GM12878 (cell line): ENCODE data around the gene SARS1. TPM values are rescaled to one million over a fixed set of nuclear protein-coding genes. Genes with fewer than 3 reads are reported as not detected.

Experiments used
- ATAC-seq: fragments of 200-7000 bp; cut with Tn5 transposase; 3 replicates; pipeline ENCODE4 v1.9.1; 2020; ENCODE audit warnings: mild to moderate bottlenecking, moderate library complexity
- BruUV-seq: library from RNA; stranded (reverse); fragments of 400-500 nt; replicated peaks from 2 replicates; lab custom pipeline; 2021; lab: Mats Ljungman, UMichigan
- CTCF ChIA-PET: fragments of 300-600 bp; sonication (Branson Sonifier 250); formaldehyde crosslinking; extraction: SDS; loops from one replicate; lab custom pipeline; 2021; ENCODE audit warnings: inconsistent platforms; lab: Yijun Ruan, JAX
- POLR2A ChIA-PET: fragments of 350-600 bp; formaldehyde crosslinking; extraction: SDS; loops from one replicate; lab custom pipeline; 2021; ENCODE audit warnings: inconsistent platforms; lab: Charles Lee
- RAD21 ChIA-PET: fragments of 300-600 bp; sonication (Branson Sonifier 250); formaldehyde crosslinking; loops from one replicate; lab custom pipeline; 2023; ENCODE audit warnings: antibody characterized with exemption; ENCODE audit not compliant: unreplicated experiment; lab: Charles Lee
- SMC1A ChIA-PET: fragments of 300-600 bp; sonication (Branson Sonifier 250); formaldehyde crosslinking; loops from one replicate; lab custom pipeline; 2023; ENCODE audit not compliant: unreplicated experiment, uncharacterized antibody; lab: Charles Lee
- DNase-seq: peaks from one replicate; pipeline ENCODE4 v3.0.0-alpha.2; 2011; ENCODE audit warnings: low read depth, low spot score
- FAIRE-seq: peaks from 3 replicates; lab custom pipeline; 2011; peaks lifted over from hg19 to GRCh38; lab: Jason Lieb, UNC
- H2AFZ ChIP-seq: 2 replicates; pipeline ENCODE4 v1.6.0; 2011; ENCODE audit warnings: low read depth, low read length, control low read depth; ENCODE audit not compliant: control insufficient read depth
- H3K27ac ChIP-seq: 2 replicates; pipeline ENCODE4 v1.5.1; 2011; ENCODE audit warnings: control low read depth; ENCODE audit not compliant: control insufficient read depth, insufficient read depth
- H3K27me3 ChIP-seq, 2 experiments: replicated peaks in 1 of 2; 2 replicates each; pipeline versions ENCODE4 v1.6.0 to v1.6.1; 2011; ENCODE audit warnings: low read length in 1 of 2; ENCODE audit not compliant: control insufficient read depth in 2 of 2, insufficient read depth in 2 of 2
- H3K36me3 ChIP-seq, 2 experiments: 2 replicates each; pipeline ENCODE4 v1.5.1; 2011; ENCODE audit warnings: low read length in 1 of 2; ENCODE audit not compliant: control insufficient read depth in 2 of 2, insufficient read depth in 2 of 2
- H3K4me1 ChIP-seq: 2 replicates; pipeline ENCODE4 v1.6.1; 2011; ENCODE audit warnings: mild to moderate bottlenecking, low read length, moderate library complexity, mixed read lengths; ENCODE audit not compliant: control insufficient read depth, insufficient read depth
- H3K4me2 ChIP-seq: 2 replicates; pipeline ENCODE4 v1.6.0; 2011; ENCODE audit warnings: control low read depth; ENCODE audit not compliant: control insufficient read depth, insufficient read depth
- H3K4me3 ChIP-seq: fragments of 200-600 bp; sonication (generic); 2 replicates; pipeline ENCODE4 v1.5.1; 2016
- H3K79me2 ChIP-seq: 2 replicates; pipeline ENCODE4 v1.6.0; 2011; ENCODE audit warnings: low read length; ENCODE audit not compliant: control insufficient read depth, insufficient read depth
- H3K9ac ChIP-seq: 2 replicates; pipeline ENCODE4 v1.8.0; 2011; ENCODE audit warnings: low read length, control low read depth, mixed read lengths; ENCODE audit not compliant: control insufficient read depth, insufficient read depth
- H3K9me3 ChIP-seq: replicated peaks from 3 replicates; pipeline ENCODE4 v1.5.1; 2011; ENCODE audit warnings: mild to moderate bottlenecking, low read length; ENCODE audit not compliant: control insufficient read depth, insufficient read depth
- H4K20me1 ChIP-seq: 2 replicates; pipeline ENCODE4 v1.6.0; 2011; ENCODE audit not compliant: control insufficient read depth, insufficient read depth
- BCL11A ChIP-seq: IDR thresholded peaks from 2 replicates; pipeline ENCODE4 v1.6.1; 2011; ENCODE audit warnings: low read depth, low read length
- CBFB ChIP-seq: IDR thresholded peaks from 2 replicates; pipeline ENCODE4 v1.6.1; 2016; ENCODE audit warnings: antibody characterized with exemption, low read depth
- JUND ChIP-seq: IDR thresholded peaks from 2 replicates; pipeline ENCODE4 v1.6.1; 2012; ENCODE audit warnings: low read depth, mild to moderate bottlenecking, low read length, improper control_type of control experiment, moderate library complexity
- KLF5 ChIP-seq: fragments of 450-650 bp; IDR thresholded peaks from 2 replicates; pipeline ENCODE4 v1.6.1; 2014; ENCODE audit warnings: mild to moderate bottlenecking; ENCODE audit not compliant: partially characterized antibody
- SUZ12 ChIP-seq: fragments of 200-600 bp; sonication (generic); IDR thresholded peaks from one replicate; pipeline ENCODE4 v1.6.1; 2018; ENCODE audit warnings: antibody characterized with exemption, mild to moderate bottlenecking; ENCODE audit not compliant: unreplicated experiment
- WGBS: methylation state at CpG from one replicate; pipeline ENCODE4 v1.1.6; 2016; ENCODE audit warnings: low lambda C conversion rate; ENCODE audit not compliant: insufficient replicate concordance, insufficient coverage; ENCODE audit errors: missing lambda C conversion rate; 5-methylcytosine and 5-hydroxymethylcytosine counted together
- in situ Hi-C: fragments of 300-500 bp; cut with MboI; formaldehyde crosslinking; loops from 9 replicates; pipeline ENCODE4 v1.14.3; 2018; ENCODE audit warnings: mixed read lengths
- intact Hi-C: fragments of 100-400 bp; cut with micrococcal nuclease; formaldehyde crosslinking; loops from one replicate; pipeline ENCODE4 v1.14.2; 2022; ENCODE audit not compliant: unreplicated experiment
- polyA plus RNA-seq, 11 experiments: library from polyadenylated mRNA; depleted of rRNA in 4 of 11; unstranded in 6 of 11; stranded (reverse) in 5 of 11; fragments of >200 nt; fragmentation: Nextera tagmentation in 4 of 11; fragmentation: Illumina TruSeq in 1 of 11; extraction: Ambion mirVana in 4 of 11; extraction: Trizol in 1 of 11; gene quantifications; 1 replicate in 1 of 11; 2 replicates in 10 of 11; pipeline versions ENCODE4 v1.2.1 to v1.2.3, GENCODE V29; 2011 to 2016; ENCODE audit warnings: inconsistent platforms in 2 of 11, missing spikeins in 2 of 11, low read depth in 1 of 11
- total RNA-seq, 4 experiments: library from RNA; depleted of rRNA in 3 of 4; stranded (reverse); fragments of >200 nt in 3 of 4; fragmentation: Illumina TruSeq in 1 of 4; extraction: Trizol in 1 of 4; gene quantifications; 2 replicates each; pipeline versions ENCODE4 v1.2.1 to v1.2.3, GENCODE V29; 2013 to 2021
- TF ChIP-seq, protein P1 (sequence below): IDR thresholded peaks from 2 replicates; pipeline ENCODE4 v1.6.1; 2012; ENCODE audit warnings: improper control_type of control experiment, low read depth, low read length; ENCODE audit not compliant: insufficient replicate concordance
- TF ChIP-seq, protein P2 (sequence below): fragments of 450-650 bp; formaldehyde crosslinking; IDR thresholded peaks from 2 replicates; pipeline ENCODE4 v1.4.0; 2020; ENCODE audit warnings: mild to moderate bottlenecking, moderate library complexity

The SARS1 gene
- total and polyA plus RNA-seq, 10 of the 15 experiments (the other 5 are each of a cell fraction or from before 2014, with no cell fraction given) = 103 to 202 (median 138) TPM

DNA sequence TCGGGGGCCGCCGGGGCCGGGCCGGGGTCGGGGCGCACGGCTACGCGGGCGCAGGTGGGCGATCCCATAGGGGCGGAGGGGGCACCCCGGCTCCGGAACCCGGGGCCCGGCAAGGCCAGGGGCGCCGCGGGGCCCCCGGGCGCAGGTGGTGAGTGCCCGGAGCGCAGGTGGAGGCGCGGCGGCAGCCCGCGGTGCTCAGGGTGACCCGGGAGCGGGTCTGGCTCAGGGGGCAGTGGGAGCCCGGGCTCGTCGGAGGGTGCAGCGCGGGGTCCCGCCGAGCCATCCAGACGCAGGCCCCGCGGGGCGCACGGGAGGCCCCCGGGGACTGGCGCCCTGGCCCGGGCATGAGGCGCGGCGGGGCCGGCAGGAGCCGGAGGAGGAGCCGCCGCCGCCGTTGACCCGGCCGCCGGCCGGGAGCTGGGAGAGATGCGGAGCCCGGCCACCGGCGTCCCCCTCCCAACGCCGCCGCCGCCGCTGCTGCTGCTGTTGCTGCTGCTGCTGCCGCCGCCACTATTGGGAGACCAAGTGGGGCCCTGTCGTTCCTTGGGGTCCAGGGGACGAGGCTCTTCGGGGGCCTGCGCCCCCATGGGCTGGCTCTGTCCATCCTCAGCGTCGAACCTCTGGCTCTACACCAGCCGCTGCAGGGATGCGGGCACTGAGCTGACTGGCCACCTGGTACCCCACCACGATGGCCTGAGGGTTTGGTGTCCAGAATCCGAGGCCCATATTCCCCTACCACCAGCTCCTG, 36.1 kb downstream of the SARS1 start (continued):
- TF ChIP-seq, protein P1, sequence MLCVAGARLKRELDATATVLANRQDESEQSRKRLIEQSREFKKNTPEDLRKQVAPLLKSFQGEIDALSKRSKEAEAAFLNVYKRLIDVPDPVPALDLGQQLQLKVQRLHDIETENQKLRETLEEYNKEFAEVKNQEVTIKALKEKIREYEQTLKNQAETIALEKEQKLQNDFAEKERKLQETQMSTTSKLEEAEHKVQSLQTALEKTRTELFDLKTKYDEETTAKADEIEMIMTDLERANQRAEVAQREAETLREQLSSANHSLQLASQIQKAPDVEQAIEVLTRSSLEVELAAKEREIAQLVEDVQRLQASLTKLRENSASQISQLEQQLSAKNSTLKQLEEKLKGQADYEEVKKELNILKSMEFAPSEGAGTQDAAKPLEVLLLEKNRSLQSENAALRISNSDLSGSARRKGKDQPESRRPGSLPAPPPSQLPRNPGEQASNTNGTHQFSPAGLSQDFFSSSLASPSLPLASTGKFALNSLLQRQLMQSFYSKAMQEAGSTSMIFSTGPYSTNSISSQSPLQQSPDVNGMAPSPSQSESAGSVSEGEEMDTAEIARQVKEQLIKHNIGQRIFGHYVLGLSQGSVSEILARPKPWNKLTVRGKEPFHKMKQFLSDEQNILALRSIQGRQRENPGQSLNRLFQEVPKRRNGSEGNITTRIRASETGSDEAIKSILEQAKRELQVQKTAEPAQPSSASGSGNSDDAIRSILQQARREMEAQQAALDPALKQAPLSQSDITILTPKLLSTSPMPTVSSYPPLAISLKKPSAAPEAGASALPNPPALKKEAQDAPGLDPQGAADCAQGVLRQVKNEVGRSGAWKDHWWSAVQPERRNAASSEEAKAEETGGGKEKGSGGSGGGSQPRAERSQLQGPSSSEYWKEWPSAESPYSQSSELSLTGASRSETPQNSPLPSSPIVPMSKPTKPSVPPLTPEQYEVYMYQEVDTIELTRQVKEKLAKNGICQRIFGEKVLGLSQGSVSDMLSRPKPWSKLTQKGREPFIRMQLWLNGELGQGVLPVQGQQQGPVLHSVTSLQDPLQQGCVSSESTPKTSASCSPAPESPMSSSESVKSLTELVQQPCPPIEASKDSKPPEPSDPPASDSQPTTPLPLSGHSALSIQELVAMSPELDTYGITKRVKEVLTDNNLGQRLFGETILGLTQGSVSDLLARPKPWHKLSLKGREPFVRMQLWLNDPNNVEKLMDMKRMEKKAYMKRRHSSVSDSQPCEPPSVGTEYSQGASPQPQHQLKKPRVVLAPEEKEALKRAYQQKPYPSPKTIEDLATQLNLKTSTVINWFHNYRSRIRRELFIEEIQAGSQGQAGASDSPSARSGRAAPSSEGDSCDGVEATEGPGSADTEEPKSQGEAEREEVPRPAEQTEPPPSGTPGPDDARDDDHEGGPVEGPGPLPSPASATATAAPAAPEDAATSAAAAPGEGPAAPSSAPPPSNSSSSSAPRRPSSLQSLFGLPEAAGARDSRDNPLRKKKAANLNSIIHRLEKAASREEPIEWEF = no peak
- peak; percentile 82 for TF ChIP-seq SUZ12

DNA sequence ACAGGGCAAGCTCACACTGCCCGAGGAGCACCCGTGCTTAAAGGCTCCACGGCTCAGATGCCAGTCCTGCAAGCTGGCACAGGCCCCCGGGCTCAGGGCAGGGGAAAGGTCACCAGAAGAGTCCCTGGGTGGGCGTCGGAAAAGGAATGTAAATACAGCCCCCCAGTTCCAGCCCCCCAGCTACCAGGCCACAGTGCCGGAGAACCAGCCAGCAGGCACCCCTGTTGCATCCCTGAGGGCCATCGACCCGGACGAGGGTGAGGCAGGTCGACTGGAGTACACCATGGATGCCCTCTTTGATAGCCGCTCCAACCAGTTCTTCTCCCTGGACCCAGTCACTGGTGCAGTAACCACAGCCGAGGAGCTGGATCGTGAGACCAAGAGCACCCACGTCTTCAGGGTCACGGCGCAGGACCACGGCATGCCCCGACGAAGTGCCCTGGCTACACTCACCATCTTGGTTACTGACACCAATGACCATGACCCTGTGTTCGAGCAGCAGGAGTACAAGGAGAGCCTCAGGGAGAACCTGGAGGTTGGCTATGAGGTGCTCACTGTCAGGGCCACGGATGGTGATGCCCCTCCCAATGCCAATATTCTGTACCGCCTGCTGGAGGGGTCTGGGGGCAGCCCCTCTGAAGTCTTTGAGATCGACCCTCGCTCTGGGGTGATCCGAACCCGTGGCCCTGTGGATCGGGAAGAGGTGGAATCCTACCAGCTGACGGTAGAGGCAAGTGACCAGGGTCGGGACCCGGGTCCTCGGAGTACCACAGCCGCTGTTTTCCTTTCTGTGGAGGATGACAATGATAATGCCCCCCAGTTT, 36.9 kb downstream of the SARS1 start:
- peak overlapping the region; percentile 70; the same call in 1 of the 2 replicates for H3K4me2 ChIP-seq
- DNase-seq (no peak), ATAC-seq (no peak), FAIRE-seq (no peak)
- in situ Hi-C loops (no loop called here), intact Hi-C loops (no loop called here)
- CTCF ChIA-PET = no interaction called here
- H3K36me3 ChIP-seq = no peaks in the 10 kb centered on the region
- peaks cover 2 to 4% of the 10 kb centered on the region in 2 experiments; a peak in 3 of 4 replicates for H3K27me3 ChIP-seq
- no peak overlapping the region for H3K4me3 ChIP-seq
- 72% methylated on average over 27 of the region's 33 CpGs for WGBS
- POLR2A ChIA-PET = interaction anchor here (1.2 kb wide), 1 partner anchor 140 kb away, joined by 3 read pairs; no protein-coding TSS in a partner anchor
- SMC1A ChIA-PET = no interaction called here
- TF ChIP-seq JUND = no peak
- TF ChIP-seq CBFB = no peak
- no peak for TF ChIP-seq BCL11A
- no peak for TF ChIP-seq KLF5
- TF ChIP-seq, protein P2, sequence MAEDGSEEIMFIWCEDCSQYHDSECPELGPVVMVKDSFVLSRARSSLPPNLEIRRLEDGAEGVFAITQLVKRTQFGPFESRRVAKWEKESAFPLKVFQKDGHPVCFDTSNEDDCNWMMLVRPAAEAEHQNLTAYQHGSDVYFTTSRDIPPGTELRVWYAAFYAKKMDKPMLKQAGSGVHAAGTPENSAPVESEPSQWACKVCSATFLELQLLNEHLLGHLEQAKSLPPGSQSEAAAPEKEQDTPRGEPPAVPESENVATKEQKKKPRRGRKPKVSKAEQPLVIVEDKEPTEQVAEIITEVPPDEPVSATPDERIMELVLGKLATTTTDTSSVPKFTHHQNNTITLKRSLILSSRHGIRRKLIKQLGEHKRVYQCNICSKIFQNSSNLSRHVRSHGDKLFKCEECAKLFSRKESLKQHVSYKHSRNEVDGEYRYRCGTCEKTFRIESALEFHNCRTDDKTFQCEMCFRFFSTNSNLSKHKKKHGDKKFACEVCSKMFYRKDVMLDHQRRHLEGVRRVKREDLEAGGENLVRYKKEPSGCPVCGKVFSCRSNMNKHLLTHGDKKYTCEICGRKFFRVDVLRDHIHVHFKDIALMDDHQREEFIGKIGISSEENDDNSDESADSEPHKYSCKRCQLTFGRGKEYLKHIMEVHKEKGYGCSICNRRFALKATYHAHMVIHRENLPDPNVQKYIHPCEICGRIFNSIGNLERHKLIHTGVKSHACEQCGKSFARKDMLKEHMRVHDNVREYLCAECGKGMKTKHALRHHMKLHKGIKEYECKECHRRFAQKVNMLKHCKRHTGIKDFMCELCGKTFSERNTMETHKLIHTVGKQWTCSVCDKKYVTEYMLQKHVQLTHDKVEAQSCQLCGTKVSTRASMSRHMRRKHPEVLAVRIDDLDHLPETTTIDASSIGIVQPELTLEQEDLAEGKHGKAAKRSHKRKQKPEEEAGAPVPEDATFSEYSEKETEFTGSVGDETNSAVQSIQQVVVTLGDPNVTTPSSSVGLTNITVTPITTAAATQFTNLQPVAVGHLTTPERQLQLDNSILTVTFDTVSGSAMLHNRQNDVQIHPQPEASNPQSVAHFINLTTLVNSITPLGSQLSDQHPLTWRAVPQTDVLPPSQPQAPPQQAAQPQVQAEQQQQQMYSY (CRISPR knock-in tag) = no peak
- H4K20me1 ChIP-seq = no peaks in the 10 kb centered on the region
- H3K27ac ChIP-seq = no peak overlapping the region
- RAD21 ChIA-PET = no interaction called here
- no peaks in the 10 kb centered on the region for H3K9me3 ChIP-seq
- no peak overlapping the region for H2AFZ ChIP-seq
- no peaks in the 10 kb centered on the region for H3K4me1 ChIP-seq
- no peak overlapping the region for H3K9ac ChIP-seq
- no TSS peak for BruUV-seq
- H3K79me2 ChIP-seq = no peaks in the 10 kb centered on the region
